GM18909 (cell line): Measurements from ENCODE around the gene CELSR1.

Source experiments
- ATAC-seq: cut with Tn5 transposase; IDR thresholded peaks from one replicate; pipeline ENCODE4 v1.9.1; 2021; ENCODE audit warnings: mild to moderate bottlenecking; ENCODE audit not compliant: unreplicated experiment, poor library complexity

CELSR1 gene

GRCh38 chr22:46390105-46390651, 147.2 kb downstream of the CELSR1 start:
- ATAC-seq = no peak

GRCh38 chr22:46389081-46389480, 148.3 kb downstream of the CELSR1 start:
- no peak for ATAC-seq

GRCh38 chr22:46388647-46389046, 148.8 kb downstream of the CELSR1 start:
- no peak for ATAC-seq

- no peak for ATAC-seq
Measured at GRCh38 chr22:46387748-46388147, 149.7 kb downstream of the CELSR1 start.

- no peak for ATAC-seq
Measured at GRCh38 chr22:46386312-46386711, 151.1 kb downstream of the CELSR1 start.

GRCh38 chr22:46382524-46382923, 154.9 kb downstream of the CELSR1 start:
- ATAC-seq = no peak

GRCh38 chr22:46381731-46382130, 155.7 kb downstream of the CELSR1 start:
- no peak for ATAC-seq

- no peak for ATAC-seq
Measured at GRCh38 chr22:46381142-46381541, 156.3 kb downstream of the CELSR1 start.

- no peak for ATAC-seq
Measured at GRCh38 chr22:46380581-46380980, 156.8 kb downstream of the CELSR1 start.

GRCh38 chr22:46380069-46380468, 157.4 kb downstream of the CELSR1 start:
- no peak for ATAC-seq

GRCh38 chr22:46379066-46379930, 158.1 kb downstream of the CELSR1 start:
- ATAC-seq = no peak

GRCh38 chr22:46378426-46379065, 158.9 kb downstream of the CELSR1 start:
- ATAC-seq = no peak

- ATAC-seq = no peak
Measured at GRCh38 chr22:46377525-46378425, 159.6 kb downstream of the CELSR1 start.

GRCh38 chr22:46376908-46377524, 160.4 kb downstream of the CELSR1 start:
- no peak for ATAC-seq

GRCh38 chr22:46376111-46376510, 161.3 kb downstream of the CELSR1 start:
- no peak for ATAC-seq

GRCh38 chr22:46374663-46375474, 162.6 kb downstream of the CELSR1 start:
- ATAC-seq = no peak

- ATAC-seq = no peak
Measured at GRCh38 chr22:46373921-46374662, 163.3 kb downstream of the CELSR1 start.

- no peak for ATAC-seq
Measured at GRCh38 chr22:46373159-46373558, 164.3 kb downstream of the CELSR1 start.

GRCh38 chr22:46372686-46373085, 164.7 kb downstream of the CELSR1 start:
- ATAC-seq = no peak
